Right cardiac atrium (tissue), 5 donors: Measurements from ENCODE around the gene GRIN3B. TPM values are rescaled to one million over a fixed set of nuclear protein-coding genes. Genes with fewer than 3 reads are reported as not detected.

ENCODE experiments used
- ATAC-seq, 2 donors: fragments of 200-7000 bp; cut with Tn5 transposase; one replicate each; pipeline versions ENCODE4 v1.8.0 to v1.9.1; 2020; ENCODE audit warnings: moderate library complexity in 2 of 2, mild to moderate bottlenecking in 1 of 2
- DNase-seq, 3 donors: peaks; one replicate each; pipeline ENCODE4 v3.0.0-alpha.2; 2020
- H3K27ac ChIP-seq: one replicate; pipeline ENCODE4 v1.5.1; 2013; ENCODE audit warnings: mild to moderate bottlenecking, low read length, control low read depth, moderate library complexity
- H3K27me3 ChIP-seq: one replicate; pipeline ENCODE4 v1.6.1; 2013; ENCODE audit not compliant: control insufficient read depth, insufficient read depth
- H3K4me1 ChIP-seq: one replicate; pipeline ENCODE4 v1.6.1; 2013; ENCODE audit warnings: low read length; ENCODE audit not compliant: control insufficient read depth, insufficient read depth
- H3K4me3 ChIP-seq: one replicate; pipeline ENCODE4 v1.5.1; 2013; ENCODE audit warnings: low read length, control low read depth
- H3K9me3 ChIP-seq: one replicate; pipeline ENCODE4 v1.6.1; 2013; ENCODE audit warnings: low read length; ENCODE audit not compliant: control insufficient read depth
- WGBS: extraction: QIAGEN DNeasy Blood & Tissue Kit; methylation state at CpG from one replicate; pipeline ENCODE4 v1.1.7; 2013; 5-methylcytosine and 5-hydroxymethylcytosine counted together
- intact Hi-C, 4 donors: fragments of 100-400 bp; cut with DNase I; formaldehyde crosslinking; loops; one replicate each; pipeline versions ENCODE4 v1.11.0 to v1.14.0; 2022 to 2023
- polyA plus RNA-seq: library from polyadenylated mRNA; stranded (reverse); fragments of 200-250 nt; gene quantifications from one replicate; pipeline ENCODE4 v1.2.3, GENCODE V29; 2013
- total RNA-seq, 4 donors: library from RNA; stranded (reverse); fragmentation: NEBNext Ultra II Directional; extraction: Animal tissue kit (Norgen Biotek cat#: 25700); gene quantifications; one replicate each; pipeline ENCODE4 v1.2.1, GENCODE V29; 2021
- donor health status: healthy with polysubstance abuse.
- donor health status: DM: no; HTN: yes; CAD: no.
- donor health status: DM: no; HTN: no; CAD: no.
- donor health status: DM: no; HTN: yes; CAD: no; lungs with severe emphysema.
- donor health status: DM: yes; HTN: yes; CAD: no.

Gene GRIN3B
- total and polyA plus RNA-seq, 5 donors, result 0.06 TPM; not detected in 4

DNA sequence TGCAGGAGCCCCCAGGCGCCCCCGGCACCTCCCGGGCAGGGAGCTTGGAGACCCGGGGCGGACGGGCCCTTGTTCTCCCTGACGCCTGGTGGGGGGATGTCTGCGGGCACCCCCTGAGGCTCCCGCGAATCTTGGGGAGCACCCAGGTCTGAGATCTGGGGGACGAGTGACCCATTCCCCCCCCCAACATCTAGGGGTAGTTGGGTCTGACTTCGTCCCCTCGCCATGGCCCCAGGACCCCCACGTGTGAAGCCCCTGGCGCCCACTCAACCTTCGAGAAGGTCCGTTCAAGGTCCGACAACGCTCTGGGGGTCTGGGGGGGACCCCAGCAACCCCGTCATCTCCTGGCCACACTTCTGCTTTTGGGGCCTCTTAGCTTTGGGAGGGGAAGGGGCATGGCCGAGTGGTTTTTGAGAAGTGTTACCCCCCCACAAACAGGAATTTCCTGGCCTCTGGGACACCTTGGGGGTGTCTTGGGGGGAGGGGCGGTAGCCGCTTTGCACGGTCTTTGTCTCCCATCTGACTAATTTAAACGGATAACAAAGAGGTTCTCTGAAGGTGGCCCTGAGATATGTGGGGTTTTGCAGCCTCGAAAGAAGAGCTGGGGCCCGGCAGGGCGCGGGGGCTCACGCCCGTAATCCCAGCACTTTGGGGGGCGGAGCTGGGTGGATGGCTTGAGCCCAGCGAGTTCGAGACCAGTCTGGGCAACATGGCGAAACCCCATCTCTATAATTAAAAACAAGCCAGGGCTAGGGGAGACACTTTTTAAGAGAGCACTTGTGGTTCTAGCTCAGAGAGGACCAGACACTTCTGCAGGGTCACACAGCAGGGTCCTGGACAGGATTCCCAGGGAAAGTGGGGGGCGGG is 26.8 kb downstream of the GRIN3B start:
- DNase-seq, result peak in 2 of 3 donors; percentile 63 to 64
- WGBS, result 1% methylated on average over 36 of the region's 36 CpGs
- Histone ChIP-seq H3K4me3 (peak overlapping the region; percentile 58), H3K4me1 (no peaks in the 10 kb centered on the region), H3K27ac (peak overlapping the region; percentile 72), H3K9me3 (no peaks in the 10 kb centered on the region), H3K27me3 (no peaks in the 10 kb centered on the region)
- intact Hi-C loops, result loop anchor here in 2 of 4 donors (5.0 to 10.0 kb wide), 2 partner anchors 75 to 78 kb away; partner anchors contain the start of gene GPX4 (in 2 of the 2)
- peak; percentile 1 to 8 for ATAC-seq

DNA sequence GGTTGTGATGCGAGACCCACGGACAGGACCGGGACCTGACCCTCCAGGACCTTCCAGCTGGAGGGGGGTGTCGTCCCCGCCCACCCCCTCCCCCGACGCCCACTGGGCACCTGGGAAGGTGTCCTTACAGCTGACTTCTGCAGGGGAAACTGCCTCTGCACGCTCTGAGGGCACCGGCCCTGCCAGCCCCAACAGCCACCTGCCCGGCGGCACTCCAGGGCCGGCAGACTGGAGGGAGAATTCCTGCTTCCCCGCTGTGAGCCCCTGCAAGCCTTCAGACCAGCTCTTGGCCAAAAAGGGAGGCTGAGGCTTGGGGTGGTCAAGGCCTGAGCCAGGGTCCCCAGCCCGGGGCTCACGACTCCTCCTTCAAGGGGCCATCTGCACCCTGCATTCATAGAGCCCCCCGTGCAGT is 27.4 kb downstream of the GRIN3B start:
- peak in 2 of 3 donors; percentile 60 to 70 for DNase-seq
- intact Hi-C loops, result loop anchor here in 2 of 4 donors (5.0 to 10.0 kb wide), 2 partner anchors 75 to 77 kb away; partner anchors contain the start of gene GPX4 (in 2 of the 2)

DNA sequence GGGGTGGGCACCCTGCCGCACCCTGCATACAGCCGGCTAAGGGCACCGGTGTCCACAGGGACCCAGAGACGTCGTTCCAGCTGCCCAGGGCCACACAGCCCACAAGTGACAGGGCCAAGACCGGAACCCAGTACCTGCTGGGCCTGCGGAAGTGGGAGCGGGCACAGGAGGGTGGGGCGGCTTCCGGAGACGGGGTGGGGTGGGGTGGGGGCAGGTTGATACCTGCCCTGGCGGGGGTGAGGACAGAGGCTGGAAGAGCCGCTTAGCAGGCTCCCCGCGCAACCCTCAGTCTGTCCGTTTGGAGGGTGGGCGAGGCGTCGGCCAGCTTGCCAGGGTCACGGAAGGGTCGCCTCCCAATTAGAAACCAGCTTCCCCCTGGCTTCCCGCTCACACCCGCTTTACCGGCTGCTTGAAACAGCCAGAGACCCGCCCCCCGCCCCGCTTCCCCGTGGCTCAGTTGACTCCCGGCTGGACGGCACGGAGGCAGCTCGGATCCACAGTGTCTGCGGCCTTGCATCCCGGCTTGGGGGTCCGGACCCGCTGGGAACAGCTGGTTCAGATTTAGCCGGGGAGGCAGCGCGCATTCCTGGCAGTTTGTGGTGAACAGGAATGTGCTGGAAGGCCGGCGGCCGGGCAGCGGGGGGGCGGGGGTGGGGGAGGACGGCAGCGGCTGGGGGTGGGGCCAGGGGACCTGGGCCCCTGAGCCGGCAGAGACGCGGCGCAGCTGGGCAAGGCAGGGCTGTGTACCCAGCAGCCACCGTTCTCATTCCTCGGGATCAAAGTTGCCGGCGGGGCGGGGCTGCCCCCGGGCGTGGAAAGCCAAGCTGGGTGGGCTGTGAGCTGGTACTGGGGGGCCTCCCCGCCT is 28.1 kb downstream of the GRIN3B start:
- no peaks in the 10 kb centered on the region for H3K4me1 ChIP-seq

More for the DNA sequence above, 27.4 kb downstream of the GRIN3B start:
- H3K4me1 ChIP-seq, result no peaks in the 10 kb centered on the region
- H3K27ac ChIP-seq, result peak overlapping the region; percentile 72
- ATAC-seq, result peak; percentile 1 to 5
- no peaks in the 10 kb centered on the region for H3K9me3 ChIP-seq
- peak overlapping the region; percentile 58 for H3K4me3 ChIP-seq
- no peaks in the 10 kb centered on the region for H3K27me3 ChIP-seq
- WGBS, result 4% methylated on average over 16 of the region's 16 CpGs

DNA sequence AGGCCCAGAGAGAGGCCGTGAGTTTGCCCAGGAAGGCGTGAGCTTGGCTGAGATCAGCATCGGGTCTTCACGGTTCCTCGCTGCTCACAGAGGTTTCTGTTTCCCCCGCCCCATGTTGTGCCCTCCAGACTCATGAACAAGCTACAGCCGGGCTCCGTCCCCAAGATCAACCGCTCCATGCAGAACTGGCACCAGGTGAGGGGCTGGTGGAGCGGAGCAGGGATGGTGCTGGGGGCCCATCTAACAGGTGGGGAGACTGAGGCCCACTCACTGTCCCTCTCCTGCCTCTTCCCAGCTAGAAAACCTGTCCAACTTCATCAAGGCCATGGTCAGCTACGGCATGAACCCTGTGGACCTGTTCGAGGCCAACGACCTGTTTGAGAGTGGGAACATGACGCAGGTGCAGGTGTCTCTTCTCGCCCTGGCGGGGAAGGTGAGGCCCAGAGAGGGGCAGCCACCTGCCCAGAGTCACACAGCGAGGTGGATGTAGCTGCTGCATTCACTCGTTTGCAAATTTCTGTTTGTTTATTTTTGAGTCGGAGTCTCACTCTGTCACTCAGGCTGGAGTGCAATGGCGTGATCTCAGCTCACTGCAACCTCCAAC is 32.1 kb downstream of the GRIN3B start:
- WGBS, result 91% methylated on average over 20 of the region's 20 CpGs
- intact Hi-C loops, result no loop called here

More for the DNA sequence above, 28.1 kb downstream of the GRIN3B start:
- no peaks in the 10 kb centered on the region for H3K27me3 ChIP-seq
- H3K27ac ChIP-seq, result peak overlapping the region; percentile 55
- H3K9me3 ChIP-seq, result no peaks in the 10 kb centered on the region
- intact Hi-C loops, result loop anchor here in 2 of 4 donors (5.0 to 10.0 kb wide), 2 partner anchors 74 to 77 kb away; partner anchors contain the start of gene GPX4 (in 2 of the 2)
- DNase-seq (peak; percentile 73 to 88 (median 88)), ATAC-seq (peak; percentile 52 to 61)
- WGBS, result 4% methylated on average over 58 of the region's 58 CpGs
- peak overlapping the region; percentile 58 for H3K4me3 ChIP-seq

DNA sequence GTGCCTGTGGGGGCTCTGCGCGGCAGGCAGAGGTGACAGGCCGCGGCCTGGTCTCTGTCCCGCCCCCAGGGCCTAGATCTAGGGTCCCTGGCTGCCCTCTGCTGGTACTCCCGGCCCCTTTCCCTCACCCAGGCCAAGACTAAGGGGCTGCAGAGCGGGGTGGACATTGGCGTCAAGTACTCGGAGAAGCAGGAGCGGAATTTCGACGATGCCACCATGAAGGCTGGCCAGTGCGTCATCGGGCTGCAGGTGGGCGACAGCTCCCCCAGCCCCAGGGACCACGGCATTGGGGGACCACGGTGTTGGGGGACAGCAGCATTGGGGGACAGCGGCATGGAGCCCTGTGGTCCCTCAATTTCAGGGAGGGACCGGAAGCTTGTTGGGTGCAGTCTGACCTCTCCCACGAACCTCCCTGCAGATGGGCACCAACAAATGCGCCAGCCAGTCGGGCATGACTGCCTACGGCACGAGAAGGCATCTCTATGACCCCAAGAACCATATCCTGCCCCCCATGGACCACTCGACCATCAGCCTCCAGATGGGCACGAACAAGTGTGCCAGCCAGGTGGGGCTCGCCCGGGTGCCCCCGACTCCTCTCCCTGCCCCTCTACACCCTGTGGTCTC is 35.9 kb downstream of the GRIN3B start:
- peak in 2 of 3 donors; percentile 35 to 60 for DNase-seq
- intact Hi-C loops, result no loop called here
- WGBS, result 86% methylated on average over 29 of the region's 29 CpGs
- H3K4me3 ChIP-seq, result no peak overlapping the region
- no peaks in the 10 kb centered on the region for H3K27me3 ChIP-seq
- no peak for ATAC-seq
- no peaks in the 10 kb centered on the region for H3K4me1 ChIP-seq
- no peak overlapping the region for H3K27ac ChIP-seq
- H3K9me3 ChIP-seq, result no peaks in the 10 kb centered on the region

More for the DNA sequence above, 32.1 kb downstream of the GRIN3B start:
- Histone ChIP-seq H3K27ac (no peak overlapping the region), H3K4me3 (no peak overlapping the region), H3K4me1 (no peaks in the 10 kb centered on the region), H3K27me3 (no peaks in the 10 kb centered on the region), H3K9me3 (no peaks in the 10 kb centered on the region)
- DNase-seq (peak in 1 of 3 donors; percentile 45), ATAC-seq (no peak)

DNA sequence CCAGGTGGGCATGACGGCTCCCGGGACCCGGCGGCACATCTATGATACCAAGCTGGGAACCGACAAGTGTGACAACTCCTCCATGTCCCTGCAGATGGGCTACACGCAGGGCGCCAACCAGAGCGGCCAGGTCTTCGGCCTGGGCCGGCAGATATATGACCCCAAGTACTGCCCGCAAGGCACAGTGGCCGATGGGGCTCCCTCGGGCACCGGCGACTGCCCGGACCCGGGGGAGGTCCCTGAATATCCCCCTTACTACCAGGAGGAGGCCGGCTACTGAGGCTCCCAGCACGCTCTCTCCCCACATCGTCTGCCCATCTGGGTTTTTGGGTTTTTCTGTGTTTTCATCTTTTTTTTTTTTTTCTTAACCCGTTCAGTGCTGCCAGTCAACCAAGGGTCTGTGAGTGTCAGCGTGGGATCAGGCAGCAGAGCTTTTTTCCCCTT is 37.4 kb downstream of the GRIN3B start:
- H3K9me3 ChIP-seq, result no peaks in the 10 kb centered on the region
- no peak overlapping the region for H3K27ac ChIP-seq
- intact Hi-C loops, result no loop called here
- ATAC-seq, result no peak
- peak in 1 of 3 donors; percentile 54 for DNase-seq
- WGBS, result 71% methylated on average over 22 of the region's 22 CpGs
- H3K4me1 ChIP-seq, result no peaks in the 10 kb centered on the region
- no peak overlapping the region for H3K4me3 ChIP-seq
- H3K27me3 ChIP-seq, result no peaks in the 10 kb centered on the region

GRCh38 chr19:1038978-1039645 is 38.9 kb downstream of the GRIN3B start:
- Histone ChIP-seq H3K4me3 (no peak overlapping the region), H3K4me1 (no peaks in the 10 kb centered on the region), H3K27ac (peak overlapping the region; percentile 13), H3K9me3 (no peaks in the 10 kb centered on the region), H3K27me3 (no peaks in the 10 kb centered on the region)
- no peak for ATAC-seq
- peak in 2 of 3 donors; percentile 34 to 46 for DNase-seq
- 64% methylated on average over 22 of the region's 22 CpGs for WGBS
- intact Hi-C loops, result no loop called here

- peak; percentile 95 for ATAC-seq
- no peaks in the 10 kb centered on the region for H3K4me1 ChIP-seq
- intact Hi-C loops, result loop anchor here in 1 of 4 donors (10.0 kb wide), 1 partner anchor 55 kb away; the partner anchor contains the start of gene POLR2E
- H3K27ac ChIP-seq, result peak within 1 kb of the TSS; percentile 13
- peak within 1 kb of the TSS; percentile 33 for H3K4me3 ChIP-seq
- no peaks in the 10 kb centered on the region for H3K27me3 ChIP-seq
- DNase-seq, result peak; percentile 97 to 100 (median 99)
- WGBS, result under 1% methylated on average over 56 of the region's 56 CpGs
- H3K9me3 ChIP-seq, result no peaks in the 10 kb centered on the region
These were observed 39.6 kb downstream of the GRIN3B start, which contains the start of gene ABCA7 for GRCh38 chr19:1039646-1040475. ABCA7 (plus strand) TSS chr19:1040107; CDS start chr19:1041362, 1,255 bp downstream.
